ENCODE results near the gene STK38.

- no peak for TF ChIP-seq CREB1 (IDR thresholded peaks at IDR 0.05)
- TF ChIP-seq CREB1 (CRISPR knock-in tag; IDR thresholded peaks at IDR 0.05), result no peak
- TF ChIP-seq ZNF444 (CRISPR knock-in tag; IDR thresholded peaks at IDR 0.05), result no peak
- TF ChIP-seq ELF4 (CRISPR knock-in tag; IDR thresholded peaks at IDR 0.05), result no peak
- no peak for TF ChIP-seq SMC3 (conservative IDR thresholded peaks at IDR 0.05; ENCODE audit: insufficient read depth, low read depth, low read length)
- TF ChIP-seq CXXC5 (CRISPR knock-in tag; IDR thresholded peaks at IDR 0.05), result no peak
- TF ChIP-seq ZNF436 (CRISPR knock-in tag; IDR thresholded peaks at IDR 0.05), result no peak
- no peak for TF ChIP-seq E2F6 (IDR thresholded peaks at IDR 0.05; ENCODE audit: borderline replicate concordance in 1 of 2, extremely low read depth in 1 of 2, insufficient read depth in 1 of 2, insufficient read length in 1 of 2, low read depth in 1 of 2, low read length in 1 of 2, poor library complexity in 1 of 2, severe bottlenecking in 1 of 2)
- TF ChIP-seq NRF1 (conservative IDR thresholded peaks at IDR 0.05 in 1 of 2, IDR thresholded peaks at IDR 0.05 in 1 of 2), result no peak
- TF ChIP-seq ZNF174 (CRISPR knock-in tag; IDR thresholded peaks at IDR 0.05), result no peak
- no peak for TF ChIP-seq BCLAF1 (IDR thresholded peaks at IDR 0.05; ENCODE audit: borderline replicate concordance in 1 of 2, control insufficient read depth in 1 of 2, low read depth in 2 of 2, low read length in 1 of 2)
- no peak for TF ChIP-seq CBX5 (IDR thresholded peaks at IDR 0.05; ENCODE audit: borderline replicate concordance, low read depth)
- TF ChIP-seq PCBP2 (IDR thresholded peaks at IDR 0.05; ENCODE audit: low read depth, low read length, poor library complexity, severe bottlenecking), result no peak
These were observed 30.0 kb upstream of the STK38 start for GRCh38 chr6:36577301-36577700.

Data from K562 (cell line).